ENCODE results near the gene MYO5A. TPM values are rescaled to one million over a fixed set of nuclear protein-coding genes. Genes with fewer than 3 reads are reported as not detected.

MYO5A gene
- polyA plus RNA-seq, 2 of the 4 experiments (the other 2 are of a cell fraction), result 15.1 to 46.7 TPM

- Histone ChIP-seq H3K27ac (no peak overlapping the region), H3K9me3 (no peaks in the 10 kb centered on the region), H3K4me1 (no peaks in the 10 kb centered on the region), H3K4me2 (no peak overlapping the region), H3K4me3 (no peak overlapping the region)
- no peak for TF ChIP-seq JUNB (IDR thresholded peaks at IDR 0.05)
- POLR2A ChIA-PET, result no interaction called here
- 88% methylated on average over 4 of the region's 4 CpGs for WGBS (ENCODE audit: missing lambda C conversion rate)
- ATAC-seq (no peak), DNase-seq (ENCODE audit: low read depth in 1 of 2, low spot score in 1 of 2) (no peak), FAIRE-seq (no peak)
- CTCF ChIA-PET, result interaction anchor here (0.7 kb wide), 1 partner anchor 105 kb away, joined by 3 read pairs; no protein-coding TSS in a partner anchor
Observed at GRCh38 chr15:52361494-52361893, 167.2 kb downstream of the MYO5A start.

GRCh38 chr15:52360229-52361203 is 168.2 kb downstream of the MYO5A start:
- TF ChIP-seq ESRRA (IDR thresholded peaks at IDR 0.05; ENCODE audit: borderline replicate concordance, low read length) (no peak), JUN (IDR thresholded peaks at IDR 0.05) (no peak)
- DNase-seq (ENCODE audit: low read depth in 1 of 2, low spot score in 1 of 2) (no peak), FAIRE-seq (peak; percentile 36), ATAC-seq (no peak)
- ChIA-PET POLR2A (no interaction called here), CTCF (interaction anchor here (0.7 to 0.8 kb wide), 2 partner anchors 104 to 133 kb away, joined by 3 read pairs; no protein-coding TSS in a partner anchor)
- no peaks in the 10 kb centered on the region for H3K4me1 ChIP-seq
- no peaks in the 10 kb centered on the region for H3K9me3 ChIP-seq
- H3K4me2 ChIP-seq, result no peak overlapping the region
- no peak overlapping the region for H3K27ac ChIP-seq
- no peak overlapping the region for H3K4me3 ChIP-seq
- WGBS (ENCODE audit: missing lambda C conversion rate), result 78% methylated on average over 9 of the region's 9 CpGs

GRCh38 chr15:52359722-52360121 is 169.0 kb downstream of the MYO5A start:
- Histone ChIP-seq H3K4me1 (no peaks in the 10 kb centered on the region), H3K9me3 (no peaks in the 10 kb centered on the region), H3K4me3 (no peak overlapping the region), H3K4me2 (no peak overlapping the region), H3K27ac (no peak overlapping the region)
- CTCF ChIA-PET, result interaction anchor here (0.8 kb wide), 1 partner anchor 133 kb away, joined by 3 read pairs; no protein-coding TSS in a partner anchor
- FAIRE-seq (peak; percentile 91), DNase-seq (ENCODE audit: low read depth in 1 of 2, low spot score in 1 of 2) (no peak), ATAC-seq (no peak)
- no peak for TF ChIP-seq NR3C1 (IDR thresholded peaks at IDR 0.05)
- TF ChIP-seq FOSB (CRISPR knock-in tag; IDR thresholded peaks at IDR 0.05), result no peak
- no peak for TF ChIP-seq FOSL2 (IDR thresholded peaks at IDR 0.05)
- no peak for TF ChIP-seq FOSL2 (CRISPR knock-in tag; IDR thresholded peaks at IDR 0.05)
- TF ChIP-seq CBX8 (IDR thresholded peaks at IDR 0.05), result no peak
- no peak for TF ChIP-seq POLR2AphosphoS2 (conservative IDR thresholded peaks at IDR 0.05; ENCODE audit: low read length)
- no peak for TF ChIP-seq CEBPB (IDR thresholded peaks at IDR 0.05)
- TF ChIP-seq EHMT2 (IDR thresholded peaks at IDR 0.05; ENCODE audit: low read depth), result no peak
- no peak for TF ChIP-seq ESRRA (IDR thresholded peaks at IDR 0.05; ENCODE audit: borderline replicate concordance, low read length)
- no peak for TF ChIP-seq ZFP36 (IDR thresholded peaks at IDR 0.05; ENCODE audit: borderline replicate concordance, partially characterized antibody)
- no peak for TF ChIP-seq BHLHE40 (IDR thresholded peaks at IDR 0.05; ENCODE audit: low read depth, low read length)
- no peak for TF ChIP-seq RNF2 (IDR thresholded peaks at IDR 0.05; ENCODE audit: borderline replicate concordance, low read depth)
- TF ChIP-seq KDM1A (IDR thresholded peaks at IDR 0.05; ENCODE audit: low read depth), result no peak
- TF ChIP-seq HMGXB4 (CRISPR knock-in tag; IDR thresholded peaks at IDR 0.05; ENCODE audit: borderline replicate concordance), result no peak
- TF ChIP-seq EP300 (IDR thresholded peaks at IDR 0.05), result no peak
- TF ChIP-seq MAX (IDR thresholded peaks at IDR 0.05), result no peak
- POLR2A ChIA-PET, result no interaction called here
- WGBS (ENCODE audit: missing lambda C conversion rate), result 37% methylated on average over 1 of the region's 1 CpG

- Histone ChIP-seq H3K4me3 (no peak overlapping the region), H3K27ac (no peak overlapping the region), H3K4me1 (no peaks in the 10 kb centered on the region), H3K9me3 (no peaks in the 10 kb centered on the region), H3K4me2 (no peak overlapping the region)
- POLR2A ChIA-PET, result no interaction called here
- FAIRE-seq (no peak), ATAC-seq (no peak), DNase-seq (ENCODE audit: low read depth in 1 of 2, low spot score in 1 of 2) (no peak)
- CTCF ChIA-PET, result interaction anchor here (0.8 to 1.8 kb wide), 5 partner anchors 11 to 103 kb away, joined by 3 to 5 read pairs (median 3); no protein-coding TSS in a partner anchor
- 89% methylated on average over 5 of the region's 5 CpGs for WGBS (ENCODE audit: missing lambda C conversion rate)
- TF ChIP-seq BCL3 (IDR thresholded peaks at IDR 0.05), result no peak
- no peak for TF ChIP-seq RFX5 (IDR thresholded peaks at IDR 0.05)
- TF ChIP-seq MAZ (IDR thresholded peaks at IDR 0.05; ENCODE audit: borderline replicate concordance, low read depth, low read length), result no peak
- no peak for TF ChIP-seq EHMT2 (IDR thresholded peaks at IDR 0.05; ENCODE audit: low read depth)
- TF ChIP-seq NPAS2 (CRISPR knock-in tag; IDR thresholded peaks at IDR 0.05; ENCODE audit: borderline replicate concordance), result no peak
- no peak for TF ChIP-seq RCOR1 (IDR thresholded peaks at IDR 0.05; ENCODE audit: low read depth, low read length)
- TF ChIP-seq HMGXB4 (CRISPR knock-in tag; IDR thresholded peaks at IDR 0.05; ENCODE audit: borderline replicate concordance), result no peak
- TF ChIP-seq FOXS1 (CRISPR knock-in tag; IDR thresholded peaks at IDR 0.05), result no peak
- TF ChIP-seq SREBF2 (IDR thresholded peaks at IDR 0.05), result no peak
Observed at GRCh38 chr15:52357949-52358348, 170.7 kb downstream of the MYO5A start.
